ENCODE results near the gene SLC17A7.
A peak's percentile ranks its signal among the peaks of the same experiment; 100 is the strongest.

The SLC17A7 gene

GRCh38 chr19:49396738-49397505, 44.4 kb downstream of the SLC17A7 start:
- DNase-seq (ENCODE audit: low spot score) = no peak
- no peak for TF ChIP-seq CTCF (IDR thresholded peaks at IDR 0.05; ENCODE audit: borderline replicate concordance, control extremely low read depth, extremely low read depth, insufficient read depth, missing control alignments)
- in situ Hi-C loops (cut with MboI; ENCODE audit: low sequenced_read_pairs, unreplicated experiment) = no loop called here

- no peak for TF ChIP-seq CTCF (IDR thresholded peaks at IDR 0.05; ENCODE audit: borderline replicate concordance, control extremely low read depth, extremely low read depth, insufficient read depth, missing control alignments)
- in situ Hi-C loops (cut with MboI; ENCODE audit: low sequenced_read_pairs, unreplicated experiment) = no loop called here
- no peak for DNase-seq (ENCODE audit: low spot score)
Observed at GRCh38 chr19:49395581-49396407, 45.5 kb downstream of the SLC17A7 start.

- in situ Hi-C loops (cut with MboI; ENCODE audit: low sequenced_read_pairs, unreplicated experiment) = no loop called here
- no peak for DNase-seq (ENCODE audit: low spot score)
- TF ChIP-seq CTCF (IDR thresholded peaks at IDR 0.05; ENCODE audit: borderline replicate concordance, control extremely low read depth, extremely low read depth, insufficient read depth, missing control alignments) = no peak
Observed at GRCh38 chr19:49393881-49394280, 47.4 kb downstream of the SLC17A7 start.

- DNase-seq (ENCODE audit: low spot score) = peak; percentile 86
- in situ Hi-C loops (cut with MboI; ENCODE audit: low sequenced_read_pairs, unreplicated experiment) = no loop called here
Observed at GRCh38 chr19:49391581-49392399, 49.5 kb downstream of the SLC17A7 start.

GRCh38 chr19:49390929-49391359, 50.4 kb downstream of the SLC17A7 start:
- DNase-seq (ENCODE audit: low spot score) = no peak
- in situ Hi-C loops (cut with MboI; ENCODE audit: low sequenced_read_pairs, unreplicated experiment) = no loop called here
- no peak for TF ChIP-seq CTCF (IDR thresholded peaks at IDR 0.05; ENCODE audit: borderline replicate concordance, control extremely low read depth, extremely low read depth, insufficient read depth, missing control alignments)

More at GRCh38 chr19:49391581-49392399, 49.5 kb downstream of the SLC17A7 start:
- TF ChIP-seq CTCF (IDR thresholded peaks at IDR 0.05; ENCODE audit: borderline replicate concordance, control extremely low read depth, extremely low read depth, insufficient read depth, missing control alignments) = peak; percentile 83

Data from GM13976 (cell line).